GF-D8 (cell line): Measurements from ENCODE around the gene PLIN5.
A peak's percentile ranks its signal among the peaks of the same experiment; 100 is the strongest.

Experiments used
- DNase-seq: peaks from one replicate; lab custom pipeline; 2025; lab: John Stamatoyannopoulos, UW

Gene PLIN5

DNA sequence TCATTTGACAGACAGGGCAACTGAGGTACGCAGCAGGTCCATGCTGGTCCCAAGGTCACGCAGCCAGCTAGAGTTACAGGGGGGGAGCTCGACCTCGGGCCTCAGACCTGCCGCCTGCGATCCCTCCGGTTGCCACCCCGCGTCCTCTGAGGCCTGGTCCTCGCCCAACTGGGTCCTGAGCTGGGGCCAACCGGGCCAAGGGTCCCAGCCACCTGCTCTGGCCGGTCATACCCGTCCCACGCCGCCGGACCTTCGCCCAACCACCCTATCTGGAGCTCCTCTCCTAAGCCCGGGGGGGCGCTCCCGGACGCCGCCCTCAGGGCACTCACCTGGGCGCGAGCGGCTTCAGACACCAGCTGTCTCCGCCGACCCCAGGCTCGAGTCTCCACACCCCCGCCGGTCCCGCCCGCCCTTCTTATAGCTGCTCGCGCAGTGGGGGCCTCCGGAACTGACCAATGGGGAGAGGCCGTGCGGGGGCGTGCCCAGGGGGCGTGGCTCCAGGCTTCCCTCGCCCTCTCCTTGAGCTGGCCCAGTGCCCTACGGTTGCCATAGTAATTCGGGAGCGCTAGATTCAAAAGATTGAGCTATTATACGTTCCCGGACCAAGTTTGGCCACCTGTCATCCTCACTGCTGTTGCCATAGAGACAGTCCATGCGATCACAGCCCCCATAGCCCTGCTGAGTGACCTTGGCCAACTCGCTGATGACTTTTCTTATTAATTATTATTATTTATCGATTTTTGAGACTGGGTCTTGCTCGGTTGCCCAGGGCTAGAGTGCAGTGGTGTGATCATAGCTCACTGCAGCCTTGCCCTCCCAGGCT lies at the start of gene PLIN5:
PLIN5 (minus strand) TSS at position 389 of the 823 bp plus-strand sequence. CDS start 1,150 bp downstream, outside the sequence.
- no peak for DNase-seq

GRCh38 chr19:4583961-4584669 lies 49.1 kb upstream of the PLIN5 start:
- no peak for DNase-seq

- no peak for DNase-seq
Measured at GRCh38 chr19:4582980-4583842, 48.2 kb upstream of the PLIN5 start.

GRCh38 chr19:4581666-4582553 lies 46.9 kb upstream of the PLIN5 start:
- no peak for DNase-seq

DNA sequence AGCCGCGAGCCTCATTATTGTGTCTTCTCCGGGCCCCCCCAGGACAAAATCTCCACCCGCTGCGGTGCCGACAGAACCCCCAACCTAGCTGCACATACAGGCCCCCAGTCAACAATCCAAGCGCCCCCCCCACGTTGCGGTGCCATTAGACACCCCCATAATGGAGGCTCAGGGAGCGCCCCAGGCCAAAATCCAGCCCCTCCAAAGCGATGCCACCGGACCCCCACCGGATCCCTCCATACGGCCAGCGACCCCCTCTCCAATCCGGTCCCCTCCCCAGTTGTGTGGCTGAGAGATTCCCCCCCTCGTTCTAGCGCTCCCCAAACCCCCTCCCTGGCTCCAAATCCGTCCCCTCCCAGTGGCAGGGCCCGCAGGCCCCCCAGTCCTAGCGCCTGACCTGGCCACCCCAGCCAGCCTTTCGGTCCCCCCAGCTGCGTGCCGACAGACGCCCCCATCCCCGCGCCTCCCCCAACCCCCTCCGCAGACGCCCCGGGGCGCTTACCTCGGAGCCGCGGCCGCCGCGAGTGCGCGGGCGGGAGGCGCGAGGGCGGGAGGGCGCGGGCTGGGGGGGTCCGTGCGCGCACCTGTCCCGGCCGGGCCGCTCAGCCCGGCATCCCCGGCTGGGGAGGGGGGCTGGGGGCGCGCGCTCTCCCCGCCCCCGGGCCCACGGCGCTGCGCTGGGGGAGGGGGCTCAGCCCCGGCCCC lies 46.1 kb upstream of the PLIN5 start:
- DNase-seq, result no peak

GRCh38 chr19:4580021-4580901 lies 45.2 kb upstream of the PLIN5 start:
- DNase-seq, result no peak

DNA sequence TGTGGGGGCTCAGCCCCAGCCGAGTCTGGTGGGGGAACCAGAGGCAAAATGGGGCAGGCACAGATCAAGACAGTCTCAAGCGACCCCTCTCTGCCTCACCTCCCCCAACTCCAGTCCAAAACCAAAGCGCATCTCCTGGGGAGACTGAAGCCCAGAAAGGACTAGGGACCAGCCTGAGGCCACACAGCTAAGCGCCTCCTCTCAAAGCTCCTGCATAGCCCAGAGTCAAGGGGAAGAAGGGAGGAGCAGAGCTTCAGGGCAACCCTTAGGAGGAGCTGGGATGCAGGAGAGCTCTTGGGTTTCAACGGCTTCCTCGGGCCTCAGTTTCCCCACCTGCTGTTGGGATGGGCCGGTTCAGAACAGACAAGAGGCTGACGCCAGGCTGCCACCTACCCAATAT lies 44.4 kb upstream of the PLIN5 start:
- DNase-seq, result no peak

DNA sequence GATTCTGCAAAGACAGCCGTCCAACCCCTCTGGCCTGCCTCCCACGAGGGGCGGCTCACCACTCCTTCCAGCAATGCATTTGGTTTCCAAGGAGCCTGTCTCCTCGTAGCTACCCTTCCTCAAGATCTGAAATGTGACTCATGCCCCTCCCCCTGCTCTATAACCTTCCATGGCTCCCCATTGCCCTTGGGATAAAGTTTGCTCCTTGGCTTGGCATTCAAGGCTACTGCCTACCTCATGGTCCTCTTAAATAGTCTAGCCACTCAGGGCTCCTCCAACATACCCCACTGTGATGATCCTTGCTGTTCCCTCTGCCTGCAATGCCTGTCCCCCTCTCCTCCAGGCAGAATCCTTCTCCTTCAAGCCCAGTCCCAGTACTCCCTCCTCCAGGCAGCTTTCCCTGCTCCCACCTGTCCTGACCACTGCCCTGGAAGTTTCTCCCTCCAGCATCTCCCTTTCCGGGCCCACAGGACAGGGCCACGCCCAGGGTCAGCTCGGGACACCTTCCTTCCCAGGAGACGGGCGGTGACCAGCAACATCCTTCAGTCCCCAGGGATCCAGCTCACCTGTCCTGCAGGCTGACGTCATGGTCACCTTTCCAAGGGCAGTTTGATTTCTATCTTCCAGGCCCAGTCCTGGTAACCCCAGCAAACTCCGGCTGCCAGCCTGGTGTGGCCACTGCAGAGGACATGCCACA lies 43.7 kb upstream of the PLIN5 start:
- DNase-seq, result no peak

DNA sequence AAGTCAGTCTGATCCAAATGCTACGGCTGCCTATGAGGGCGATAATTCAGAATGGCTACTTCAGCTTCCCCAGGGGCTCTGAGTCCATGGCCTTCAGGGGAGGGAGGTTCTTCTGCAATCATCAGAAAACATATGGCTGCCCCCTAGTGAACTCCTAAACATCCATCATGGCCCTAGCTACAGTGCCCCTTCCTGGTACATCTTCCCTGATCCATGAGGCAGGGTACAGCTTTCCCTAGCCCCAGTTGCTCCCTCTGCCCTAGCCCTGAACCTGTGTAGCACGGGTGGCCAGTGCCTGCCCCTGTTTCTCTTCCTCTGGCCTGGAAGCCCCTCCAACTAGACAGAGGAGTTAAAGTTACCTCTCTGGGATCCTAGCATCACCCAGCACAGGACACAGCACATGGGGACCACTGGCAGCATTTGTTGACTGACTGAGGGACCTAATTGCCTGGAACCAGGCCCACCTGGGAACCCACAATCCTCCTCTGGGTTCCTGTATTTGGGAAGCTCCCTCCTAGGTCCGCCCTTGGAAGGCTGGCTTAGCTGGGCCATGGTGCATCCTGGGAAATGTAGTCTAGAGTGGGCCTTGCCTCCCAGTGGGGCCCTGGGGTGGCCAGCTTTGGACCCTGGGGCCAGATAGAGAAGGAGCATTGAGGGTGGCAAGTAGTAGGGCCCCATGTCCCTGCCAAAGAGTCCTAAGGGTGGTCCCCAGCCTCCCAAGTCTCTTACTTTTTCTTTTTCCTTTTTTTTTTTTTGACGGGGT lies 42.2 kb upstream of the PLIN5 start:
- no peak for DNase-seq

GRCh38 chr19:4576016-4576933 lies 41.3 kb upstream of the PLIN5 start:
- no peak for DNase-seq

DNA sequence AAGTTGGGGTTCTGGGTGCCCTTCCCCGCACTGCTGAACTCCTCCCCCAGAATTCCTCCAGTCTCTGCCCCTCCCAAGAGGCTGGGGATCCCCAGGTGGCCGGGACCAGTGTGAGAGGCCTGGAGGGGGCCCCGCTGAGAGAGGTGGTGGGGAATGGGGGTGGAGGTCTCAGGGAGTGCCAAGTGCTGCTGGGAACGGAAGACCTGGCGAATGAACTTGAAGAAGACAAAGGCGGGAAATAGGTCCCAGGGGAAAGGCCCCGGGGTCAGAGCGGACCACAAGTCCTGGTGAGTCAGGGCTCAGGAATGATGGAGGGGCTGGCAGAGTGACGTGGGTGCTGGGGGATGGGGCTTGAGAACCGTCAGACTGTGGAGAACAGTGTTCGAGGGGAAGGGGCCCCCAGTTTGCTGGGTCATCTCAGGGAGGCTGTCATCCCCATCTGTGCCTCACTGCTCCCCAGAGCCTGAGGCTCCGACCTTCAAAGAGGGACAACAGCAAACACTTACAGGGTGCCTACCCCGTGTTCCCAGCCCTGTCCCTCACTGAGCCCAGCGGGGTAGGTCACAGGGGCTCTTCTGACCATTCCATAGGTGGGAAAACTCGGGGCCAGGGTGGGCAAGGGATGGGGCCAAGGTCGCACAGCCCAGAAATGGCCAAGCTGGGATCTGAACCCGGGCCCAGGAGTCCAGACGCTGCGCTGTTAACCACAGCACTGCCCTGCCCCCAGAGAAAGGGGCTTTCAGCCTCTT lies 40.4 kb upstream of the PLIN5 start:
- no peak for DNase-seq

GRCh38 chr19:4573682-4574081 lies 38.7 kb upstream of the PLIN5 start:
- DNase-seq, result no peak

DNA sequence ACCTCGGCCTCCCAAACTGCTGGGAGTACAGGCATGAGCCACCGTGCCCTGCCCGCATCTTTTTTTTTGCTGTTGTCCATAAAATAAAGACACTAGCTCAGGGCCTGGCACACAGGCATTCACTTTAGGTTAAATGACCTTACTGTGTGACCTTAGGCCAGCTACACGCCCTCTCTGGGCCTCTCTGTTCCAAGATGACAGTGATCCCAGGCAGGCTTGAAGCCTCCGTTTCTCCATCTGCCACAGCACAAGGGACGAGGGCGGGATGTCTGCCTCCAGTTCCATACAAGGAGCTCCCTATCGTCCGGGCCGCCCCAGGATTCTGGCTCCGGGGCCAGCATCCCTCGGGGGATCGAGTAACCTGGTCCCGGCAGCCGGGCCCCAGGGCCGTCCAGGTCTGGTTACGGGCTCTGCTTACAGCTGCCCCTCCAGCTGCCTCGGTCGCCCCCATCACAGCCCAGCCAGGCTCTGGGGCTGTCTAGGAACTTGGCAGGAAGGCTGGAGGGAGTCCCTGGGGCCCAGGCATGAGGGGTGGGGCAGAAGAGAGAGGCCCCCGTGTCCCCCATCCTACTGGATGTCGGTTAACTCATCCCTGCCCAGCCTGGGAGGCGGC lies 36.4 kb upstream of the PLIN5 start:
- DNase-seq, result no peak

GRCh38 chr19:4570916-4571304 lies 35.9 kb upstream of the PLIN5 start:
- DNase-seq, result no peak

GRCh38 chr19:4570402-4570801 lies 35.4 kb upstream of the PLIN5 start:
- DNase-seq, result no peak

DNA sequence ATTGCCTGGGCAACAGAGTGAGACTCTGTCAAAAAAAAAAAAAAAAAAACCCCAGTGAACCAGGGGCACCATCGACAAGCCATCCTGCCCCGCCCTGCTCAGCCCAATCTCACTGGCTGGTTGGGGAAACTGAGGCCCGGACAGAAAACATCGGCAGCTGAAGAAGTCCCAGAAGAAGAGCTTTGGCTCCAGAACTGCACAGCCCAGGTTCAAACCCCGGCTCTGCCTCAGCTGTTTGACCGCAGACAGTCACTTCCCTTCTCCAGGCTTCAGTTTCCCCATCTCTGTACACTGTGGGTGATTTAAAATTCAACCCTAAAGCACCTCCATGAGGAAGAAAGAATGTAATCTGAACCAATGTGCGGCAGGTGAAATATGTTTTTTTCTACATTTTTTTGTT lies 33.9 kb upstream of the PLIN5 start:
- peak; percentile 58 for DNase-seq
